Naive thymus-derived CD8-positive, alpha-beta T cell (primary cell): Measurements from ENCODE around the gene ZNF286A. TPM values are rescaled to one million over a fixed set of nuclear protein-coding genes. Genes with fewer than 3 reads are reported as not detected.
A peak's percentile ranks its signal among the peaks of the same experiment; 100 is the strongest.
"Not testable (repeated sequence)": the region's sequence is repeated elsewhere in the genome, so short reads cannot be mapped to it uniquely, and the experiment has no call there.

ENCODE experiments used
- ATAC-seq, 2 donors: fragments of 150-1000 bp; cut with Tn5 transposase in 1 of 2; sonication (Bioruptor Pico), chemical (Tn5 transposase) in 1 of 2; 1 replicate in 1 of 2; 2 replicates in 1 of 2; pipeline ENCODE4 v1.10.0; 2021; ENCODE audit warnings: mild to moderate bottlenecking in 2 of 2, moderate library complexity in 2 of 2
- POLR2A ChIA-PET: fragments of 350-600 bp; sonication (Branson Sonifier 250); formaldehyde crosslinking; loops from one replicate; lab custom pipeline; 2021; ENCODE audit warnings: antibody characterized with exemption; lab: Charles Lee
- DNase-seq, 10 donors: peaks; one replicate each; pipeline versions ENCODE4 v3.0.0 to v3.0.0-alpha.2; 2020 to 2022
- H3K27ac Mint-ChIP-seq, 10 donors: one replicate each; pipeline ENCODE4 v1.8.0; 2020 to 2022; ENCODE audit warnings: mild to moderate bottlenecking in 10 of 10, mixed read lengths in 10 of 10, moderate library complexity in 4 of 10, inconsistent platforms in 1 of 10
- H3K27me3 Mint-ChIP-seq, 5 donors: one replicate each; pipeline ENCODE4 v1.8.0; 2021 to 2022; ENCODE audit warnings: mixed read lengths in 5 of 5
- H3K36me3 Mint-ChIP-seq, 3 donors: one replicate each; pipeline ENCODE4 v1.8.0; 2020 to 2022; ENCODE audit warnings: mixed read lengths in 3 of 3, mild to moderate bottlenecking in 2 of 3, inconsistent platforms in 1 of 3
- H3K4me1 Mint-ChIP-seq, 4 donors: one replicate each; pipeline ENCODE4 v1.8.0; 2021 to 2022; ENCODE audit warnings: mixed read lengths in 4 of 4
- H3K4me3 Mint-ChIP-seq, 10 donors: one replicate each; pipeline ENCODE4 v1.8.0; 2020 to 2022; ENCODE audit warnings: mild to moderate bottlenecking in 10 of 10, mixed read lengths in 10 of 10, moderate library complexity in 6 of 10, inconsistent platforms in 1 of 10
- H3K9me3 Mint-ChIP-seq, 9 donors: one replicate each; pipeline ENCODE4 v1.8.0; 2020 to 2022; ENCODE audit warnings: mixed read lengths in 9 of 9, mild to moderate bottlenecking in 3 of 9, inconsistent platforms in 1 of 9, moderate library complexity in 1 of 9
- polyA plus RNA-seq, 3 donors: library from polyadenylated mRNA; unstranded; fragments of 300-500 nt; fragmentation: Illumina TruSeq; gene quantifications; one replicate each; pipeline ENCODE4 v1.2.3, GENCODE V29; 2021
- total RNA-seq, 8 experiments: library from RNA in 2 of 8; stranded (reverse) in 2 of 8; gene quantifications; one replicate each; pipeline ENCODE4 v1.2.3 and lab custom pipeline; 2021 to 2026

Gene ZNF286A
- total and polyA plus RNA-seq, 5 experiments from 2014 or later = 13.8 to 32.3 (median 22.0) TPM

DNA sequence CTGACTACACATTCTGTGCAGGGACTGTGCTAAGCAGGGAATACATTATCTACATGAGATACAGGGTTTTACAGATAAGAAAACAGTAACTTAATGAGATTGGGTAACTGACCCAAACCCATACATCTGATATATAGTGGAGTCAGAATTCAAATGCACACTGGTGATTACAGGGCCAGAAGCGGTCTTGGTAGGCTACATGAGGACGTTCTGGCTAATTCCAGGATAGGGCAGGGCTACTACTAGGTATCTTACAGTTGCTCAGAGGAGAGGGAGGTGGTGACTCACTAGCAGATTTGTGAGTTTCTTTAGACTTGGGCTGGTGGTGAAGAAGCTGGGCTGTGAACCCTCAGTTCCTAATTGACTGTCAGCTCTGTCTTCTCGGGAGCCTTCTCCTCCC is 36.9 kb upstream of the ZNF286A start:
- ATAC-seq (no peak), DNase-seq (no peak)
- Mint-ChIP-seq H3K27ac (no peak overlapping the region), H3K4me1 (peaks cover 0 to 2% (median 0%) of the 10 kb centered on the region in 4 donors), H3K4me3 (no peak overlapping the region), H3K36me3 (peaks cover 5 to 36% (median 27%) of the 10 kb centered on the region in 3 donors), H3K27me3 (no peaks in the 10 kb centered on the region), H3K9me3 (no peaks in the 10 kb centered on the region)
- POLR2A ChIA-PET = no interaction called here

GRCh38 chr17:15663176-15663575 is 36.4 kb upstream of the ZNF286A start:
- no peak for ATAC-seq
- Mint-ChIP-seq H3K27me3 (no peaks in the 10 kb centered on the region), H3K27ac (no peak overlapping the region), H3K36me3 (peaks cover 5 to 35% (median 31%) of the 10 kb centered on the region in 3 donors), H3K4me1 (peaks cover 0 to 2% (median 0%) of the 10 kb centered on the region in 4 donors), H3K9me3 (no peaks in the 10 kb centered on the region), H3K4me3 (no peak overlapping the region)
- POLR2A ChIA-PET = no interaction called here
- DNase-seq = no peak

DNA sequence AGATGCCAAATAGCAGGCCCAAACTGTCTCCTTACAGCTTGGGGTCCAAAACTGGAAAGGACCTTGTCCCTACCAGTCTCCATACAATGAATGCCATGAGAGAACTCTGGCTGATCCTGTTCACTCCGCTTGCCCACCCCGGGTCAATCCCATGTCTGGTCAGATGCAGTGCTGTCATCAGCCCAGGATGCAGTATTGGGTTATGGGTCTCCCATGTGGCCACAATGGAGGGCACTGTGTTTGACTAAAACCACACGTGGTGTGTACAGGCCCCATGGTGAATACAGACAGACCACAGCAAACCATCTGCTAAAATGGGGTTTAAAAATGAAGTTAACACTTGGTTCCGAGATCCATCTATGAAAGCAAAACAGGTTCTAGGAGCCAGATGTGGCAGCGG is 35.9 kb upstream of the ZNF286A start:
- DNase-seq = no peak
- no peak for ATAC-seq
- POLR2A ChIA-PET = no interaction called here
- Mint-ChIP-seq H3K36me3 (peaks cover 5 to 33% (median 30%) of the 10 kb centered on the region in 3 donors), H3K4me1 (peaks cover 0 to 2% (median 0%) of the 10 kb centered on the region in 4 donors), H3K9me3 (no peaks in the 10 kb centered on the region), H3K4me3 (no peak overlapping the region), H3K27ac (no peak overlapping the region), H3K27me3 (no peaks in the 10 kb centered on the region)

GRCh38 chr17:15669526-15669925 is 30.0 kb upstream of the ZNF286A start:
- not testable (repeated sequence) for H3K27me3 Mint-ChIP-seq, H3K4me3 Mint-ChIP-seq

DNA sequence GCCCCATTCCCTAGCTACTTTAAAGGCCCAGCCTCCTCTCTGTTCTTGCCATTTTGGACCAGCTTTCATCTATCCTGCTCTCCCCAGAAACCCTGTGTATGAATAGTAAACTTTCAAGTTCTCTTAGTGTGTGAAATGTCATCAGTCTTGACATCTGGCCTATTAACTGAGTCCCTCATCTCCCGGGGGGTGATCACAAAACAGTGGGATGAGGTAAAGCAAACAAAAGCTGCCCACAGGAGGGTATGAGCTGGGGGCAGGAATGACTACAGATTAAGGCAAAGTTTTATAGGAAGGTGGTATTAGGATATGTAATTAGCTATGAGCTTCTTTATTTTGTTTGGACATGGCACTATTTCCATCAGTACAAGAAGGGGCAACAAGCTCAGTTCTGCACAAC is 24.9 kb upstream of the ZNF286A start:
- H3K36me3 Mint-ChIP-seq = peaks cover 5 to 42% (median 20%) of the 10 kb centered on the region in 3 donors
- not testable (repeated sequence) for H3K27me3 Mint-ChIP-seq

More at GRCh38 chr17:15669526-15669925, 30.0 kb upstream of the ZNF286A start:
- ATAC-seq, DNase-seq, POLR2A ChIA-PET, H3K9me3 Mint-ChIP-seq, H3K4me1 Mint-ChIP-seq, H3K27ac Mint-ChIP-seq: not testable (repeated sequence)
- H3K36me3 Mint-ChIP-seq = peaks cover 0 to 42% (median 23%) of the 10 kb centered on the region in 3 donors

DNA sequence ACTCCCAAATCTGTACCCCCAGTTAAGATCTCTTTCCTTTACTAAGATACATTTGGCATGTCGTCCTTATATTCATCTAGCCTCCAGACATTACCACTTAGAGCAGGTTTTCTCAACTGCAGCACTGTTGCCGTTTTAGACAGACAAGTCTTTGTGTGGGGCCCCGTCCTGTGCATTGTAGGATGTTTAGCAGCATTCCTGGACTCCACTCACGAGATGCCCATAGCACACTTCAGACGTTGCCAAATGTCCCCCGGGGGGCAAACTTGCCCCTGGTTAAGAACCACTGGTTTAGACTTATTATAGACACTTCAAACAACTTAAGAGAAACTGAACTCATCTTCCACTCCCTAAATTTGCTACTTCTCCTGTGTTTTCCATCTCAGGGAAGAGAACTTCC is 23.6 kb upstream of the ZNF286A start:
- H3K4me3 Mint-ChIP-seq, DNase-seq, POLR2A ChIA-PET: not testable (repeated sequence)

More for the DNA sequence above, 24.9 kb upstream of the ZNF286A start:
- H3K9me3 Mint-ChIP-seq, H3K4me1 Mint-ChIP-seq, ATAC-seq, H3K4me3 Mint-ChIP-seq, H3K27ac Mint-ChIP-seq, DNase-seq, POLR2A ChIA-PET: not testable (repeated sequence)

DNA sequence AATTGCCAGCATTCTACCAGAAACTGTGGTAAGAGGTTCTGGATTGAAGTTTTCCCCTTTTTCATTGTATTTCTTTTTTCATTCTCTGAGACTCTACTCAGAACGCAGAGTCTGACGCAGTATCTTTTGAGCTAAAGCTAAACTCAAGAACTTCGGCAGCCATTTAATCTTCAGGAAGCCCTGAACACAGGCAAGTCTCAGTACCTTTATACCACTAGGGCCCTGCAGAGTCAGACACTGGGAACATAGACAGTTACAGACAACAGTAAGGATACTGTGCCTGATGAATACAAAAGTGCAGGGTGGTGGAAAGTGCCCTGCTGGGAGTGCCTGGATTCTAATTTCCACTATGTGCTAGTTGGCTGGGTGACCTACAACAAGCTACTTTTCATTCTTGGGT is 16.4 kb upstream of the ZNF286A start:
- H3K9me3 Mint-ChIP-seq, H3K36me3 Mint-ChIP-seq, DNase-seq, H3K27me3 Mint-ChIP-seq, ATAC-seq, POLR2A ChIA-PET: not testable (repeated sequence)
- Mint-ChIP-seq H3K4me3 (peak overlapping the region; percentile 90 to 97 (median 95)), H3K4me1 (peaks cover 12 to 25% (median 13%) of the 10 kb centered on the region in 4 donors), H3K27ac (peak overlapping the region in 4 of 10 donors; percentile 18 to 74 (median 57))

More for the DNA sequence above, 23.6 kb upstream of the ZNF286A start:
- H3K27ac Mint-ChIP-seq, H3K4me1 Mint-ChIP-seq, ATAC-seq, H3K9me3 Mint-ChIP-seq, H3K27me3 Mint-ChIP-seq: not testable (repeated sequence)
- H3K36me3 Mint-ChIP-seq = peaks cover 5 to 41% (median 20%) of the 10 kb centered on the region in 3 donors

DNA sequence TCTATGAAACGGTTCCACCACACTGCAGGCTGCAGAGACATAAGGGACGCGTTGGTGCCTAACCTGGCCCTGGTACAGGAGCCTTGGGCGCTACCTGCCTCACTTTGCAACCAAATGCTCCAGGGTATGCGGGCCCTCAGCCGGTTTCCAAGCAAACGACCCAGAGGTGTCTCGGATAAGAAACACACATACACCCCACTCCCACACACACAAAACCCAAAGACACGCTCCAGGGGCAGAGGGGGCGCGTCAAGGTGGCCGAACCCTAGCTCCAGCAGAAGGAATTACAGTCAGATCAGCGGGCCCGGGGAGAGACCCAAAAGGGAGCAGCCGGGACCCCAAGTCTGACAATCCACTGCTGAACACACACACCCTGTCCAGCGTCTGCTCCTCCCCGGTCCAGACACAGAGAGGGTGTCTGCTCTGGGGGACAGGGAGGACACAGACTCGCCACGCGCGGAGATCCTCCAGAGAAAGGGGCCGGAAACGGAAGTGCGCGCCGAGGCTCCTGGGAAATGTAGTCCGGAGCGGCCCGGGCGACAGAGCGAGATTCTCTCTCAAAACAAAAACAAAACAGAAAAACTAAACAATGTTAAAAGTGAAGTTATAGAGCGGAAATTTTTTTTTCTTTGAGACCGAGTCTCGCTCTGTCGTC is 15.6 kb upstream of the ZNF286A start, which contains the start of gene TRIM16:
TRIM16 (minus strand) TSS at position 488 of the 655 bp plus-strand sequence. CDS start 32,702 bp downstream, outside the sequence.
- H3K9me3 Mint-ChIP-seq, POLR2A ChIA-PET, H3K36me3 Mint-ChIP-seq, H3K27me3 Mint-ChIP-seq: not testable (repeated sequence)
- peak; percentile 98 to 99 for ATAC-seq
- DNase-seq = peak; percentile 67 to 87 (median 79)
- Mint-ChIP-seq H3K4me3 (peak within 1 kb of the TSS; percentile 90 to 97 (median 95)), H3K4me1 (peaks cover 12 to 25% (median 12%) of the 10 kb centered on the region in 4 donors), H3K27ac (peak within 1 kb of the TSS; percentile 74 to 96 (median 89))

DNA sequence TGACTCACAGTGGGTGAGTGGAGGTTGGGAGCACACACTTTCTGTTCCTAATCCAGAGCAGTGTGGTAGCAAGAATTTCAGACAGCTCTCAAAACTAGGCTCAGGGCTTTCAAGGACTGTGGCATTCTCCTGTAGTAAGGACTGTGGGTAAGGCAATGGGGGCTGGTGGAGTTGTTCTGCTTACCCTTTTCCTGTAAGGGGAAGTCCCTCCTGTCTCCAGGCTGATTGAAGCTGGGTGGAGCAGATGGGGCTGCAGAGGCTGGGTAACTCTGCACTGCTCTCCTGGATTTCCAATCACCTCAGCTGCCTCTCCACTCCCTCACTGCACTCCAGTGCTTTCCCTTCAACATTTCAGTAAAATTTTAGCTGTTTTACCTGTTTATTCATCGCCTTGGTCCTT is 12.1 kb upstream of the ZNF286A start:
- H3K4me1 Mint-ChIP-seq = peaks cover 10 to 20% (median 12%) of the 10 kb centered on the region in 4 donors
- H3K4me3 Mint-ChIP-seq, H3K9me3 Mint-ChIP-seq, ATAC-seq, H3K27ac Mint-ChIP-seq, DNase-seq, POLR2A ChIA-PET, H3K36me3 Mint-ChIP-seq, H3K27me3 Mint-ChIP-seq: not testable (repeated sequence)

DNA sequence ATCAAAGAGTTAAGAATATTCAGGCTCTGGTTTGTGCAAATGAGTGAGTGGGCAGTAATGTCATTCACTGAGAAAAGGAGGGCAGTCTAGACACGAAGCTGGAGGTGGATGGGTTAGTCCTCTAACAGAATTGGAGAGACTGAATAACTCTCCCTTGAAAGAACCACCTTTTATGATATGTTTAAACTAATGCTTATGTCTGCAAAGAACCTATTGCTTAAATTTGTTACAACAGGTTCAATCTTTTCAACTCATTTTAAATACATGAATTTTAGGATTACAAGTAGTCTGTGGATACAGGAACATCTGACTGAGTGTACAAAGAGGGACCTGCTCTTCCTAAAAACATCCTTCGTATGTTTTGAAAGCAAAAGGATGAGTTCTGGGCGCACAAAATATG is 585 bp upstream of the ZNF286A start:
- Mint-ChIP-seq H3K4me3 (peak overlapping the region; percentile 92 to 100 (median 98)), H3K4me1 (peaks cover 6 to 15% (median 11%) of the 10 kb centered on the region in 4 donors), H3K36me3 (peaks cover 0 to 17% (median 8%) of the 10 kb centered on the region in 3 donors), H3K27ac (peak overlapping the region; percentile 94 to 98 (median 96))
- POLR2A ChIA-PET = interaction anchor here (0.6 kb wide), 1 partner anchor 21 kb away, joined by 3 read pairs; no protein-coding TSS in a partner anchor
- H3K9me3 Mint-ChIP-seq, ATAC-seq, H3K27me3 Mint-ChIP-seq, DNase-seq: not testable (repeated sequence)

- peak; percentile 12 to 18 for ATAC-seq
- DNase-seq = not testable (repeated sequence)
Measured at GRCh38 chr17:15699937-15700336, 385 bp downstream of the ZNF286A start.

DNA sequence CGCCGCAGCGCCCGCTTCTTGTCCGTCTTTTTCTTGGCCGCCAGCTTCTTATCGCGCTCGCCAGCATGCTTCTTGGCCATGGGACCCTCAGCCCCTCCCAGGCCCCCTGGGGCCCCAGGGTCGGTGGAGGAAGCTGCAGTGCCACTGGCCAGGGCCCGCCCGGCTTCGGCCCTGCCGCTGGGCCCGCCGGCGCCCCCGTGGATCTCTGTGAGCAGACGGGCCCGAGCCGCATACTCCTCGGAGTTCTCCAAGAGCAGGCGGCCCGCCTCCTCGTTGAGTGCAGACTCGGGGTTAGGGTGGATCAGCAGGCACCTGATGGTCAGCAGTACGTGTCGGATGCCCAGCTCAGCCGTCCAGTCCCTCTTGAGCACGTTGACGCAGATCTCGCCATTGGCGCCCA is 4.7 kb downstream of the ZNF286A start:
- H3K27me3 Mint-ChIP-seq, H3K27ac Mint-ChIP-seq, H3K4me1 Mint-ChIP-seq, H3K4me3 Mint-ChIP-seq, DNase-seq, POLR2A ChIA-PET, ATAC-seq: not testable (repeated sequence)
- Mint-ChIP-seq H3K36me3 (peaks cover 22 to 56% (median 42%) of the 10 kb centered on the region in 3 donors), H3K9me3 (peaks cover 0 to 30% (median 17%) of the 10 kb centered on the region in 9 donors)

More at GRCh38 chr17:15699937-15700336, 385 bp downstream of the ZNF286A start:
- Mint-ChIP-seq H3K4me3 (peak overlapping the region; percentile 92 to 100 (median 98)), H3K4me1 (peaks cover 6 to 15% (median 11%) of the 10 kb centered on the region in 4 donors), H3K36me3 (peaks cover 0 to 18% (median 9%) of the 10 kb centered on the region in 3 donors), H3K27ac (peak overlapping the region; percentile 94 to 98 (median 96))
- H3K9me3 Mint-ChIP-seq, POLR2A ChIA-PET, H3K27me3 Mint-ChIP-seq: not testable (repeated sequence)

DNA sequence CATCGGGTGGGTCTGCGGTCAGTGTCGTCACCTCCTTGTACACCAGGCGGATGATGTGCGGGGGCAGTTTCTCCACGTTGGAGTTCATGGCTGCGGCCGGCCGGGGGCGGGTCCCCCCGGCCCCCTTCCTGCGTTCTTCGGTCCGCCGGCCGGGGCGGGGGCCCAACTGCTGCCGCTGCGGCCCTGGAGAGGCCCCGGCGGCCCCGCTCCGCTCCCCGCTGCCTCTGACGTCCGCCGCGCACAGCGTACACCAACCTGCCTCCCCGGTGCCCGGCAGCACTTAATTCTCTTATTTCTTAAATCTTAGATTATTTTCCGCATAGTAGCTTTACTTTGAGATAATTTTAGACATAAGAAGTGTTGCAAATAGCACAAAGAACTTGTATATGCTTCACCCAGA is 5.3 kb downstream of the ZNF286A start:
- POLR2A ChIA-PET, H3K27ac Mint-ChIP-seq, ATAC-seq, DNase-seq, H3K27me3 Mint-ChIP-seq, H3K4me3 Mint-ChIP-seq, H3K4me1 Mint-ChIP-seq: not testable (repeated sequence)
- peaks cover 28 to 61% (median 48%) of the 10 kb centered on the region in 3 donors for H3K36me3 Mint-ChIP-seq
- H3K9me3 Mint-ChIP-seq = peaks cover 0 to 35% (median 21%) of the 10 kb centered on the region in 9 donors
